Superior temporal gyrus (tissue), 1 donor: ENCODE results near the gene HMGA1.

ENCODE experiments used
- DNase-seq: peaks from one replicate; pipeline ENCODE4 v3.0.0-alpha.2; 2016; ENCODE audit errors: extremely low spot score

The HMGA1 gene, protein sequence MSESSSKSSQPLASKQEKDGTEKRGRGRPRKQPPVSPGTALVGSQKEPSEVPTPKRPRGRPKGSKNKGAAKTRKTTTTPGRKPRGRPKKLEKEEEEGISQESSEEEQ

DNA sequence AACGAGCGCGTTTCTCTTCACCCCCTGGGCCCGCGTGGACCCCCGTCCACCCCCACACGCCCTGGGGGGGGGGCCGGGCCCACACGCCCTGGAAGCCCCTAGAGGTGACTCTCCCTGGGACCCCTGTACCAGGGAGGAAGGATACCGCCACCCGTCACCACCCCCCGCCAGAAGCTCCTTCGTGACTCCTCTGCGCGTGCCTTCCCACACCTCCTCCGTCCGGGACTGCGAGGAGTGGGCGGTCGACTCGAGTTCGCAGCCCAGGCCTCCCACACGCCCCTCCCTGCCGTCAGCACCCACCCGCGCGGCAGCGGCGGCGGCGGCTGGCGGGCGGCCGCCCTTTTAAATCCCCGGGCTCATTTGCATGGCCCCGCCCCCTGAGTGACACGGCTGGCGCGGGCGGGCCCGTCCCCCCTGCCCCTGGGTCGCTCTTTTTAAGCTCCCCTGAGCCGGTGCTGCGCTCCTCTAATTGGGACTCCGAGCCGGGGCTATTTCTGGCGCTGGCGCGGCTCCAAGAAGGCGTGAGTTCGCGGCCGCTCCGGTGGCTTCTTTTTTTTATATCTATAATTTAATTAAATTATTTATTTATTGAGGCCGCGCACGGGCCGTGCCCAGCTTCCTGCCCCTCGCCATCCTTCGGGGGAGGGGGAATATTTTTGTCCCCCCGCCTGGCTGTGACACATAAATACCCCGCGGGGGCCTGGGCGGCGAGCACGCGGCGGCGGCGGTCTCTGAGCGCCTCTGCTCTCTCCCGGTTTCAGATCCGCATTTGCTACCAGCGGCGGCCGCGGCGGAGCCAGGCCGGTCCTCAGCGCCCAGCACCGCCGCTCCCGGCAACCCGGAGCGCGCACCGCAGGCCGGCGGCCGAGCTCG is at the start of gene HMGA1:
Gene HMGA1 (plus strand): TSS at position 431 of the 873 bp plus-strand sequence. CDS start 3,908 bp downstream, outside the sequence.
- DNase-seq: peak; percentile 88

DNA sequence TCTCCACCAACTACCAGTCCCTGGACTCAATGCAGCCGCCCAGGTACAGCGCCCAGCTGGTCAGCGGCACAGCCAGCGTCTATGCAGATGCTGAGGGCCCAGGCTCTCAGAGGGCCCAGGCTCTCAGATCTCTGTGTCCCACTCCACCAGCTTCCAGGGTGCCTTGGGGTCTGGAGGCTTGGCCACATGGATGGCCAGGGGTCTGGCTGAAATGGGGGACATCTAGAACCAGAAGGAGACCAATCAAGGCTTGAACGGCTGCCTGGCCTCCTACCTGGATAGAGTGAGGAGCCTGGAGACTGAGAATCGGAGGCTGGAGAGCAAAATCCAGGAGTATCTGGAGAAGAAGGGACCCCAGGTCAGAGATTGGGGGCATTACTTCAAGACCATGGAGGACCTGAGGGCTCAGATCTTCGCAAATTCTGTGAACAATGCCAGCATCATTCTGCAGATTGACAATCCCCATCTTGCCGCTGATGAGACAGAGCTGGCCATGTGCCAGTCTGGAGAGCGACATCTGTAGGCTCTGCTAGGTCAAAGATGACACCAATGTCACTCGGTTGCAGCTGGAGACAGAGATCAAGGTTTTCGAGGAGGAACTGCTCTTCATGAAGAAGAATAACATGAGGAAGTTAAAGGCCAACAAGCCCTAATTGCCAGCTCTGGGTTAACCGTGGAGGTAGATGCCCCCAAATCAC is 46.7 kb upstream of the HMGA1 start:
- DNase-seq: peak; percentile 41

DNA sequence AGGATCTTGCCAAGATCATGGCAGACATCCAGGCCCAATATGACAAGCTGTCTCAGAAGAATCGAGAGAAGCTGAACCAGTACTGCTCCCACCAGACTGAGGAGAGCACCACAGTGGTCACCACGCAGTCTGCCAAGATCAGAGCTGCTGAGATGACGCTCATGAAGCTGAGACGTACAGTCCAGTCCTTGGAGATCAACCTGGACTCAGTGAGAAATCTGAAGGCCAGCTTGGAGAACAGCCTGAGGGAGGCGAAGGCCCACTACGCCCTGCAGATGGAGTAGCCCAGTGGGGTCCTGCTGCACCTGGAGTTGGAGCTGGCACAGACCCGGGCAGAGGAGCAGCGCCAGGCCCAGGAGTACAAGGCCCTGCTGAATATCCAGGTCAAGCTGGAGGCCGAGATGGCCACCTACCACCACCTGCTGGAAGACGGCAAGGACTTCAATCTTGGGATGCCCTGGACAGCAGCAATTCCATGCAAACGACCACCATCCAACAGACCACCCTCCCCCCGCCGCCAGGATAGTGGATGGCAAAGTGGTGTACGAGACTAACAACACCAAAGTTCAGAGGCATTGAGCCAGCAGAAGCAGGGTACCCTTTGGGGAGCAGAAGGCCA is 46.1 kb upstream of the HMGA1 start:
- DNase-seq: no peak

DNA sequence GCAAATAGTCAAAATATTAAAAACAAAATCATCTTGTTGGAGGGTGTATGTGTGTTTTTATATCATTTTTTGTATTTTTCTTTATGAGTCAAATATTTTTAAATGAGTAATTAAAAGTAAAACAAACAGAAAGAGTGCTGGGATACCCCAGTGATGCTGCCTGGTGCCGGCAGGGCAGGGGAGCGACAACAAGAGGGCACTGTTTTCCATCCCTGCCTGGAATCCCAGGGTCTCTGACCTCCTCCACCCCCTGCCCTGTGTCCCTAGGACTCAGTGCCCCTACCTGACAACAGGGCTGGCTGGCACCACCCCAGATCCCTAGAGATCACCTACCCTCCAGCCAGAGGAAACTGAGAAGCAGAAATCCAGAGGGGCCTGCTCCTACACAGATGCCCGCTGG is 41.9 kb upstream of the HMGA1 start:
- DNase-seq: no peak

DNA sequence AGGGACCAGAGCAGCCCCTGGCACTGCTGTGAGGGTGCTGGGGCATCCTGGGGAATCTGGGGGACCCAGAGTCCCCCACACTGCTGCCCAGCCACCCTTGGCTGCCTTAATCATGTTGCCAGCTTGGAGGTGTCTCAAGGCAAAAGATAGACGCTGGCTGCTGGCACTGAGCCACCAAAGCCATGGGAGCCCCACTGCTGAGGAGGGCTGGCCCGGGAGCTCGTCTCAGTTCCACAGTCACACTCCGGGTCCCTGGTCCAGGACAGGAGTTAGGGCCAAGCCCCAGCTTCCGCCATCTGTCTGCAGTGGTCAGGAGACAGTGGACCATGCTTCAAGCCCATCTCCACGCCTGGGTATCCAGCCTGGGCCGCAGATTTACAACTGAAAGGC is 41.0 kb upstream of the HMGA1 start:
- DNase-seq: no peak

DNA sequence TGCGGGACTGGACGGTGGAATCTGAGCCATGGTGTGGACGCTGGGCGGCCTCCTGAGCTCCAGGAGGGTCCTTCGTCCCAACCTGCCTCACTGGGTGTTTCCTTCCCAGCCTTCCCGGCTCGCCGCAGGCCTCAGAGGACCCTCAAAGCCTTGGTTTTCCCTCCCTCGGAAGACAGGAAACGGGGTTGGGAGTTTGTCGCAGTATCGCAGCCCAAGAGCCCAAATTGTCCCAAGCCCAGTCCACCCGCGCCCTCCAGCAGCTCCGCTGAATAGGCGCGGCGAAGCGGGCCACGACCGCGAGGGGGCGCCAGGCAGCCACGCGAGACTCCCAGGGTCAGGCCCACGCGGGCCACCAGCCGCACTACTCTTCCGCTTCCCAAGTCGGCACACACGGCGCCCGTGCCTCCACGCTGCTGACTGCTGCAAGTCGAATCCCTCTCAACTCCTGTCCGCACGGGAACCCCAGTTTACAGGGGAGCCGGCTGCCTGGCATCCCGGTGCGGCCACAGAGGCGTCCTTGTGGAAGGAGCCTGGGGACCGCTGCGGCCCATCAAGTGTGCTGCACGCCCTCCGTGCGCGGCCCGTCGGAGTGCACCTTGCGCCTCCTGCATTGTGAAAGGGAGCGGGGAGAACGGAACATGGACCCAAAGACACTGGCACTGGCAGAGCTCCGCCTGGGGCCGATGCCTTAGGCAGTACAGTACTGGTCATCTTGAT is 40.4 kb upstream of the HMGA1 start:
- DNase-seq: peak; percentile 89

DNA sequence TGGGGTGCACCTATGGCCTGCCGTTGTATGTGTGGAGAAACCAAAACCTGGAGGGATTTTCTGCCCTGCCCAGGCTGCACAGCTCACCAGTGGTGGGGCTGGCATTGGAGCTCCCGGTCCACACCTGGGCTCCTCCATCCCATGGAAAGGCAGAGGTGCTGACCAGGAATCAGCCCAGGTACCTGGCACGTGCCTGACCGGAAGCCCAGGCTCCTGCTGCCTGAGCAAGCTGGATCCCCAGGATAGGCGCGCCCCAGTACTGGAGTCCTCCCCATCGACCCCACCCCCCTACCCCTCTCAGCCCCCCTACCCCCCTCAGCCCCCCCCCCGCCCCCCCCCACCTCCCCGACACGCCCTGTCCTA is 39.9 kb upstream of the HMGA1 start:
- DNase-seq: no peak

DNA sequence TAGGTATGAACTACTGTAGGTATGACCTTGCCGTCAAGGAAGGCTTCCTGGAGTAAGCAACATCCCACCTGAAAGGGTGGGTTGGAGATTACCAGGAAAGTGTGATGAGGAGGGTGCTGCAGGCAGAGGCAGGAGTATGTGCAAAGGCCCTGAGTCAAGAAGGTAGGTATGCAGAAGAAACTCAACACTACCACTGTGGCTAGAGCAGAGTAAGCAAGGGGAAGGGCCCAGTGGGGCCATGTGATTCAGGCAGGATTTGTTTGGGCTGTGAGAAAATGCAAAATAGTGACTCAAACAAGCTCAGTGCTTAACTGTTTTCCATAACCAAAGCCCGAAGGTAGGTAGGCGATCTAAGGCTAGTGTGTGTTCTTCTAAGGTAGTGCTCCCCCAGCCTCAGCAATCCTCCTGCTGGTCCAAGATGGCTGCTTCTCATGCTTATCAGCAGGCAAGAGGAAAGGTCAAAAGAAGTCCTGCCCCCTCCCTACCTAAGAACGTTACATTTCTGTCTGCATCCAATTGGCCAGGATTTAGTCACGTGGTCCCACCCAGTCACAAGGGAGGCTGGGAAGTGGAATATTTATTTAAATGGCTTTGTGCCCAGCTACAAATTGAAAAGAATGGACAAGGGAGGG is 36.2 kb upstream of the HMGA1 start:
- DNase-seq: no peak

DNA sequence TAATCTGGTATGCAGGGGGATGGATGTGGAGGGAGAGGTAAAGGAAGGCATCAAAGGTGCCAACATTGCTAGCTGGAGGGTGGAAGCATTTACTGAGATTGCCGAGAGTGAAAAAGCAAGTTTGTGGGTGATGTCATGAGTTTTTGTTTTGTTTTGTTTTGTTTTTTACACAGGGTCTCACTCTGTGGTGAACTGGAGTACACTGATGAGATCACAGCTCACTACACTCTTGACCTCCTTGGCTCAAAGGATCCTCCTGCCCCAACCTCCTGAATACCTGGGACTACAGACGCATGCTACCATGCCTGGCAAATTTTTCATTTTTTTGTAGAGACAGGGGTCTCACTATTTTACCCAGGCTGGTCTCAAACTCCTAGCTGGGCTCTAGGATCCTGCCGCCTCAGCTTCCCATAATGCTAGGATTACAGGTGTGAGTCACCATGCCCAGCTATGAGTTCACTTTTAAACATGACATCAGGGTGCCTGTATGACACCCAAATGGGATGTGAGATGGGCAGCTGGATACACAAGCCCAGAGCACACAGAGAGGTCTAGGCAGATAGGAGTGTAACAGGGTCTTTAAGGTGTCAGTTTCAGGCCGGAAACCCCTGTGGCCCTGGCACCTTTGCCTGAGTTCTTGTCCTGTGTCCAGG is 35.1 kb upstream of the HMGA1 start:
- no peak for DNase-seq

DNA sequence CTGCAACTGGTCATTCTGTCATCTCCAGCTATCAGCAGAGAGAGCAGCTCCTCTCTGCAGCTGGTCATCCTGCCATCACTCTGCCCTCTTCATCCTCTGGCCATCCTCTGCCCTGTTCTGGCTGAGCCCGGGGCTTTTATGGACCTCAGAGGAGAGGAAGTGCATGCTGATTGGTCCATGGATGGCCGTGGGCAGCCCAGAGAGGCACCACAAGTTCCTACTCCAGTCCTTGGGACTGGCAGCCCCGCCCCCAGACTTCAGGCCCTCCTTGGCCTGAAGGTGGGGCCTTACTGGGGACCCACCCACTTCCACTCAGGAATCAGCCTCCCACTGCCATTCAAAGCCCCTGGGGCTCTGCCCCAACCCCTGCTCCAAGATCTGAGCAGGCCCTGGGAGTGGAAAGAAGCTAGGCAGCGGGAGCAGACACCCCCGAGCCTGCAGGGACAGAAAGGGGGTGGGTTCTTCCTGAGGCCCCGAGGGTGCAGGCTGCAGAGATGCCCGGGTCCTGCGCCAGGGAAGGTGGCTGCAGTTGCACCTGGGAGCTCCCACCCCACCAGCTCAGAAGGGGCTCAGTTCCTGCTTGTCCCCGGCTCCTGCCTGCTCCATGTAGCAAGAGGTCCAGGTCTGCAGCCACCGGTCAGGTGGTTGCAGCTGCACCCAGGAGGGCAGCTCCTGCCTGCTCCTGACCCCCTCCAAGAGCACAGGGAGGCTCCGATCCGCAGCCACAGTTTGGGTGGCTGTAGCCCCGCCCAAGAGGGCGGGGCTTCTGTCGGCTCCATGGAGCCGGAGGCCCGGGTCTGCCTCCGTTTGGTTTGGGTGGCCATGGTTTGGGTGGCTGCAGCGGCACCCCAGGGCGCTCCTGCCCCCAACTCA is 34.1 kb upstream of the HMGA1 start:
- no peak for DNase-seq

DNA sequence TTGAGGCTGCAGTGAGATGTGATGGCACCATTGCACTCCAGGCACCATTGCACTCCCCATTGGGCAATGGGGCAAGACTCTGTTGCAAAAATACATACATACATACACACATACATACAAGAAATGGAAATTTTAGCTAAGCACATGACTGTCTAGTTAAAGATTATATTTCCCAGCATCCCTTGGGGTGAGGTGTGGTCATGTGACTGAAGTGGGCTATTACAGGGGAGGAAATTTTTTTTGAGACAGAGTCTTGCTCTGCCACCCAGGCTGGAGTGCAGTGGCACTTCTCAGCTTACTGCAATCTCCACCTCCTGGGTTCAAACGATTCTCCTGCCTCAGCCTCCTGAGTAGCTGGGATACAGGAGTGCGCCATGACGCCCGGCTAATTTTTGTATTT is 32.0 kb upstream of the HMGA1 start:
- DNase-seq: no peak

DNA sequence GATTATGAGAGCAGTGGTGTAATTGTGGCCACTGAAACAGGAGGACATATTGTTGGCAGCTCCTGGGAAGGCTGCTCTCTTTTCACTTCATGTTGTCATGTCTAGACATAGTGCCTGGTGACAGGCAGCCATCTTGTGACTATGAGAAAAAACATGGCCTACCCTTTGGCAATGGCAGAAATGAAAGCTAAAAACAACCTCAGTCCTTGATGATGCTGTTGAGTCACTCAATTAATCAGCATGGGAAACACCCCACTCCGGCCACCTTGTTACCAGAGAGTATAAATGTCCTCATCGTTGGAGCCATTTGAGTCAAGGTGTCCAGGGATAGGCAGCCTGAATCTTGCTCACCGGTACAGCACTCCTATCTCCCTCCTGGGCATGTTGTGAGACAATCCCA is 31.2 kb upstream of the HMGA1 start:
- DNase-seq: no peak

DNA sequence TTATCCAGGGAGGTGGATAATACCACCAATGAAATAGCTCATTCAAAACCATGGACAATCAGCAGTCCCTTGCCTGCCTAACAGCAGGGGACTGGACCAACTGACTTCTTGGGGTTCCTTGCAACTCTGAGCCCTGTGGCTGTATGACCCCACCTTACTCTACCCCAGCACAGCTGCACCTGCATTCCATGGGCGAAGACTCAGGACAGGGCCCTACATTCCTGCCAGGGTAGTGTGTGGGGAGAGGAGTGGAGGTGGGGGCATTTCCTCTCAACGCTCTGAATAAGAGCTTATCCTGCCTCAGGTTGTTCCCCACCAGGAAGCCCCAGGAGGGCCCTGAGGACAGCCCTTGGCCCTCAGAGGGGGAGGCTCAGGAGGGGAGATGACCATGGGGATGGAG is 30.8 kb upstream of the HMGA1 start:
- DNase-seq: no peak

DNA sequence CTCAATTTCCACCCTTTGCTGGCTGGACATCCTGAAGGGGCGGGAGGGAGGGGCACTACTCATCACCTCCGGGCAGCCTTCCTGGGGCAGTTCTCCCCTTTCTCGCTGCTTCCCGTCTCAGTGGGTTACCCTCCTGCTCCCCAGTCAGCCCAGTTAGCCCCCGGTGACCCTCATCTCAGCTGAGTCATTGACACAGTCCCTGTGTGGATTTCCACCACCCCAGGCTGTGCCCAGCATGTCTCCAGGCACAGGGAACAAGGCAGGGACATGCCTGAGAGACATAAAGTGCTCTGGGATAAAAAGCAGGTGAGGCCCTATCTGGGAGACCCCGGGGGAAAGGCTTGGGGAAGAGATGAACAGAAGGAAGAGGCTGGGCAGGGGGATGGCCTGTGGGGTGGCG is 29.9 kb upstream of the HMGA1 start:
- DNase-seq: no peak

DNA sequence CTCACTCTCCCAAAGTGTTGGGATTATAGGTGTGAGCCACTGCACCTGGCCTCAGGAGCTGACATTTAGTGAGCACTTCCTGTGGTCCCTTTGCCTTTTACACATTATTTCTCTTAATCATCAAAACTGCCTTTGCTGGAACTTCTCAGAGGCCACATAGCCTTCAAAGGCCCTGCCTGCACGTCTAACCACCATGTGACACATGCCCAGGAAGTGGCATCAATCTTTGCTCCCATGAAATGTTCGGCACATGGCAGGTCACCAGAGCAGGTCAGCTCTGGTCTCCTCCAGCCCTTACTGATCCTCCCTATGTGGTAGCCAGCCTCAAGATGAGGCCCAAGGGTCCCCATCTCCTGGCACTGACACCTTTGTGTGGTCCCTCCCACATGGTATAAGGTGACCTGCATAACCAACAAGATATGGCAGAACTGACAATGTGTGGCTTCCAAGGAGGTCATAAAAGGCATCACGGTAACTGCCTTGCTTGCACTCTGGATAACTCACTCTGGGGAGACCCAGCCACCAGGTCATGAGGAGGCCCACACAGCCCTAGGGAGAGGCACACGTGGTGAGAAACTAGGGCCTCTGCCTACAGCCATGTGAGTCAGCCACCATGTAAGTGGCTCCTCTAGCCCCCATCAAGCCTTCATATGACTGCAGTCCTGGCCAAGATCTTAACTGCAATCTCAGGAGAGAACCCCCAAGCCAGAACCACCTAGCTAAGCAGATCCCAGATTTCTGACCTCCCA is 28.8 kb upstream of the HMGA1 start:
- no peak for DNase-seq

DNA sequence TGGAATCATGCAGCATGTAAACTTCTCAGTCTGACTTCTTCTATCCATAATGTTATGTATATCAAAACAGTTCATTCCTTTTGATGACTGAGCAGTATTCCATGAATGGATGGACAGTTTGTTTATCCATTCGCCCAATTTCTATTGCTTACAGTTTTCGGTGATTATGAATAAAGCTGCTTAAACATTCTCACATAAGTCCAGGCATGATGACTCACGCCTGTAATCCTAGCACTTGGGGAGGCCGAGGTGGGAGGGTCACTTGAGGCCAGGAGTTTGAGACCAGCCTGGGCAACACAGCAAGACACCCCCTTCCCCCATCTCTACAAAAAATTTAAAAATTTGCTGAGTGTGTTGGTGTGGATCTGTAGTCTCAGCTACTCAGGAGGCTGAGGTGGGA is 22.9 kb upstream of the HMGA1 start:
- no peak for DNase-seq

DNA sequence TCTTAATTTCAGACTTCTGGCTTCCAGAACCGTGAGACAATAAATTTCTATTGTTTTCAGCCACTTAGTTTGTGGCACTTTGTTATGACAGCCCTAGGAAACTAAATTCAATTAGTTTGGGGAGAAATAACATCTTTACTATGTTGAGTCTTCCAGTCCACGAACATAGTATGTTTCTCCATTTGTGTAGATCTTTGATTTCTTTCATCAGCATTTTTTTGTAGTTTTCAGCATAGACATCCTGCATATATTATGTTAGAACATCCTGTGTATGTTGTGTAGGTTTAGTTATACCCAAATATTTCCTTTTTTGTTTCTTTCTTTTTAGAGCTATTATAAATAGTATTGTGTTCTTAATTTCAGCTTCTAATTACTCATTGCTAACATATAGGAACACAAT is 18.0 kb upstream of the HMGA1 start:
- DNase-seq: no peak

DNA sequence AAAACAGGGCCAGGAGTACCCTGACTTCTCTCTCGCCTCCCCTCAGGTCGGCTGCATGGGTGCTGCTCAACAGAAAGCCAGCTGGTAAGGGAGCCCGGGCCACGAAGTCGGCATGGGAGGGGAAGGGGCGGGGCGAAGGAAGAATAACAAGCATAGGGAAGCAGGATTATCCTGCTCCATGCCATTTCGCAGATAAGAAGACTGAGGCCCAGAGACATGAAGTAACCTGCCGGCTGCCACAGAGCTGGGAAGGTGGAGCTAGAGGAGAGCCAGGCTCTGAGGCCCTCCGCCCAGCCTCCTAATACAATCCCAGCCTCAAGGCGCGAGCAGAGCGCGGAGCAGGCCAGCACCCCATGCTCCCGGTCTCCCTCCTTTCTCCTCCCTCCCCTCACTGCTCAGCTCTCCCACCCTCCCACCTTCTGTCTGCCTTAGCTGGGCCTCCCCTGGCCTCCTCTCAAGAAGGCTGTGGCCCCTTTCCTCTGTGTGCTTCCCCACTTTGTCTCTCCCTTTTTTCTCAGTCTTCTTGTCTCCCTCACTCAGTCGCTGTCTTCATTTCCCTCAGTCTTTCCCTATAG is 13.2 kb upstream of the HMGA1 start:
- DNase-seq: no peak
